ENCODE results near the gene RGS6.

DNA sequence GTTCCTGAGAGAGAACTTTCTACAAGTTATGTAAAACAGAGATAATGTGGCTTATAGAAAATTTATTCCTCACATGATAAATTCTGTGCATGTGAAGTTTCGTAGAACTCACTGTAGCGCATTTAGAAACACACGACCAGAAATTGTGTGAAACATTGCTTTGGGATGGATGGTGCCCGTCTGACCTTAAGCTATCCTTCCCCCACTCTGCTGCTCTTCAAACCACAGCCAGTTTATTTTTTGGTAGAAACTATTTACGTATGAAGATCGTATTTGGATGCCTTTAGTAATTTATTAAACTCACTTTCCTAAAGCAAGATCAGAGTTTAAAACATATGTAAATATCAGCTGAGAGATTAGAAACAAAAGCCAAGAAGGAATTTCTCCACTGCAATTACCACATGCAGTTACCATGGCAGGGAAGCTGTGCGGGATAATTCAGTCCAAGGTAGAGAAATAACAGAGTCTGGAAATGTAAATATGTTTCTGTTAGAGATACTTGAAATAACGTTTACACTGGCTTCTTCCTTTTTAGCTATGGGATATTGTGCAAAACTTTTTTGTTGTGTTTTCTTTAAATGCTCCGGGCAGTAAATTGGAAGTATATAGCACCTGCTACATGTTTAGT is 382.7 kb downstream of the RGS6 start:
- TF ChIP-seq, protein P1, sequence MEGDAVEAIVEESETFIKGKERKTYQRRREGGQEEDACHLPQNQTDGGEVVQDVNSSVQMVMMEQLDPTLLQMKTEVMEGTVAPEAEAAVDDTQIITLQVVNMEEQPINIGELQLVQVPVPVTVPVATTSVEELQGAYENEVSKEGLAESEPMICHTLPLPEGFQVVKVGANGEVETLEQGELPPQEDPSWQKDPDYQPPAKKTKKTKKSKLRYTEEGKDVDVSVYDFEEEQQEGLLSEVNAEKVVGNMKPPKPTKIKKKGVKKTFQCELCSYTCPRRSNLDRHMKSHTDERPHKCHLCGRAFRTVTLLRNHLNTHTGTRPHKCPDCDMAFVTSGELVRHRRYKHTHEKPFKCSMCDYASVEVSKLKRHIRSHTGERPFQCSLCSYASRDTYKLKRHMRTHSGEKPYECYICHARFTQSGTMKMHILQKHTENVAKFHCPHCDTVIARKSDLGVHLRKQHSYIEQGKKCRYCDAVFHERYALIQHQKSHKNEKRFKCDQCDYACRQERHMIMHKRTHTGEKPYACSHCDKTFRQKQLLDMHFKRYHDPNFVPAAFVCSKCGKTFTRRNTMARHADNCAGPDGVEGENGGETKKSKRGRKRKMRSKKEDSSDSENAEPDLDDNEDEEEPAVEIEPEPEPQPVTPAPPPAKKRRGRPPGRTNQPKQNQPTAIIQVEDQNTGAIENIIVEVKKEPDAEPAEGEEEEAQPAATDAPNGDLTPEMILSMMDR (IDR thresholded peaks at IDR 0.05), result no peak
- TF ChIP-seq POLR2A (IDR thresholded peaks at IDR 0.05), result no peak
